ENCODE measurements around the gene UGT1A7.

DNA sequence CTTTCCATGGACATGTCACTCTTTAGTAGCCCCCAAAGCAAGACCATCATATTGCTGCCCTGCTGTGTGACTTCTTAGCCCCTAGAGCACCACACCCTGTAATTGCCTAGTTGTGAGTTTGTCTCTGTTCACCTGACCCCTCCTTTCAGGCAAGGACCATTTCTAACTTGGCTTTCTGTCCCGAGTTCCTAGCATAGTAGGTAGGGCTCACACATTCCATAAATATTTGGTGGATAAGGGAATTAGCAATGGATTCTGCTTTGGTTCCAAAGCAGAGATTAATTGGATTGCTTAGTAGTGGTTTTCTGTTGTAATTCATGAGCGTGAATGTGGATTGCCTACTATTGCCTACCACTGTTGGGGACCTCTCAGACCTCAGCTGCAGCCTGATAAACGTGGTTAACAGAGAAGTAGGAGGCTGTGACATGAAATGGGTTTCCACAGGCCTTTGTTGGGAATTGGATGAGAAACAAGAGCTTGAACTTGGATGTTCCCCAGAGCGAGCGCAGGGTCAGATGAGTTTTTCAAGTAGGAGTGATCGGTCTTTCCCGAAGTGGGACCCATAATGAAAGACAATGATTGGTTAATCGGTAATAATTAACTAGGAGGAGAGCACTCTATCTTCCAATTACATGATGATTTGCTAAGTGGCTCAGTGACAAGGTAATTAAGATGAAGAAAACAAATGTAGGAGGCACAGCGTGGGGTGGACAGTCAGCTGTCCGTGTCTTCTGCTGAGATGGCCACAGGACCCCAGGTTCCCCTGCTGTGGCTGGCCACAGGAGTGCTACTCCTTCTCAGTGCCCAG lies 65.0 kb downstream of the UGT1A7 start:
- TF ChIP-seq, protein P1, sequence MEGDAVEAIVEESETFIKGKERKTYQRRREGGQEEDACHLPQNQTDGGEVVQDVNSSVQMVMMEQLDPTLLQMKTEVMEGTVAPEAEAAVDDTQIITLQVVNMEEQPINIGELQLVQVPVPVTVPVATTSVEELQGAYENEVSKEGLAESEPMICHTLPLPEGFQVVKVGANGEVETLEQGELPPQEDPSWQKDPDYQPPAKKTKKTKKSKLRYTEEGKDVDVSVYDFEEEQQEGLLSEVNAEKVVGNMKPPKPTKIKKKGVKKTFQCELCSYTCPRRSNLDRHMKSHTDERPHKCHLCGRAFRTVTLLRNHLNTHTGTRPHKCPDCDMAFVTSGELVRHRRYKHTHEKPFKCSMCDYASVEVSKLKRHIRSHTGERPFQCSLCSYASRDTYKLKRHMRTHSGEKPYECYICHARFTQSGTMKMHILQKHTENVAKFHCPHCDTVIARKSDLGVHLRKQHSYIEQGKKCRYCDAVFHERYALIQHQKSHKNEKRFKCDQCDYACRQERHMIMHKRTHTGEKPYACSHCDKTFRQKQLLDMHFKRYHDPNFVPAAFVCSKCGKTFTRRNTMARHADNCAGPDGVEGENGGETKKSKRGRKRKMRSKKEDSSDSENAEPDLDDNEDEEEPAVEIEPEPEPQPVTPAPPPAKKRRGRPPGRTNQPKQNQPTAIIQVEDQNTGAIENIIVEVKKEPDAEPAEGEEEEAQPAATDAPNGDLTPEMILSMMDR (IDR thresholded peaks at IDR 0.05), result no peak
- no peak for TF ChIP-seq POLR2A (IDR thresholded peaks at IDR 0.05)
